ENCODE results near the gene VTI1A. TPM values are rescaled to one million over a fixed set of nuclear protein-coding genes. Genes with fewer than 3 reads are reported as not detected.
A peak's percentile ranks its signal among the peaks of the same experiment; 100 is the strongest.

The VTI1A gene
- total RNA-seq, 2 experiments from 2014 or later: 27.1 to 33.4 TPM

DNA sequence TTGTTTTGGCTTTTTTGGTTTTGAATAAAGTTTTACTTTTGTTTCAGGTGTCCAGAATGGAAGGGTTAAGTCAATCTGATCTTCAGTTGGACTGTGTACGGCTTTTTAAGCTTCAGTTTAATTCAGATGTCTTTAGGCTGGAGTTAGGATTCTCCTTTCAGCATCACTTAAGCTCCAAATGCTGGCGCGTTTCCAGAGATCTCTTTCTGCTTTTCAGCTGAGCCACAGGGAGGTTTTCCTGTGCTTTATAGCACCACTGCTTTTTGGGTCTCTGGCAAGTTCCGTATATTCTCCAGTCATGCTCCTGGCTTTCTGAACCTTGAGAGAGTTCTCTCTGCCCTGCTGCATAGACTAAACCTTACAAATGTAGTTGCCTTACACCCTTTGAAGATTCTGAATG, 60.0 kb downstream of the VTI1A start:
- ChIA-PET POLR2A (no interaction called here), CTCF (interaction anchor here (1.1 kb wide), 2 partner anchors 18 to 47 kb away, joined by 3 read pairs; no protein-coding TSS in a partner anchor)
- peaks cover 16% of the 10 kb centered on the region for H3K4me1 Mint-ChIP-seq
- no peaks in the 10 kb centered on the region for H3K9me3 Mint-ChIP-seq (ENCODE audit: low read depth)
- no peak overlapping the region for H3K27ac Mint-ChIP-seq
- peaks cover 8% of the 10 kb centered on the region for H3K36me3 Mint-ChIP-seq (ENCODE audit: low read depth)
- no peak overlapping the region for H3K4me3 Mint-ChIP-seq
- H3K27me3 Mint-ChIP-seq: no peaks in the 10 kb centered on the region
- ATAC-seq: no peak
- intact Hi-C loops (cut with DNase I, micrococcal nuclease): no loop called here
- no peak for DNase-seq

DNA sequence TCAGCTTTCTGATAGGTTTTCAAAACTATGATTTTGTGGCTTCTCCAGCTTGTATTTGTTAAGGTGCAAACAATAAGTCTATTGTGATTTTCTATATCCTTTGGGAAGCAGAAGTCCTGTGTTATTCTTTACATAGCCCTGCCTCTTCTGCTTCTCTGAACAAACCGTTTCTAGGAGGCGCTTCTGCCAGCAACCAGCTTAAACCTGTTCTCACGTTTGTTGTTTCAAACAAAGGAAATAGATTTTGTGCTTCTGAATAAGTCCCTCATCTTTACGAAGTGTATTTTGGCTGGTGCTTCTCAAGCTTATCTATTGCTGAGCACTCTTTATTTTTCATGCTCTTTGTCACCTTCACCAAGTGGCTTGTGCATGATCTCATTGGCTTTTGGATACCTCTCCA, 61.0 kb downstream of the VTI1A start:
- Mint-ChIP-seq H3K4me1 (peaks cover 16% of the 10 kb centered on the region), H3K4me3 (no peak overlapping the region), H3K36me3 (ENCODE audit: low read depth) (peaks cover 10% of the 10 kb centered on the region), H3K27me3 (no peaks in the 10 kb centered on the region), H3K27ac (no peak overlapping the region), H3K9me3 (ENCODE audit: low read depth) (no peaks in the 10 kb centered on the region)
- intact Hi-C loops (cut with DNase I, micrococcal nuclease): no loop called here
- ChIA-PET POLR2A (no interaction called here), CTCF (interaction anchor here (0.5 to 0.7 kb wide), 2 partner anchors 172 to 1768 kb away, joined by 3 read pairs; no protein-coding TSS in a partner anchor)
- DNase-seq: no peak
- ATAC-seq: no peak

DNA sequence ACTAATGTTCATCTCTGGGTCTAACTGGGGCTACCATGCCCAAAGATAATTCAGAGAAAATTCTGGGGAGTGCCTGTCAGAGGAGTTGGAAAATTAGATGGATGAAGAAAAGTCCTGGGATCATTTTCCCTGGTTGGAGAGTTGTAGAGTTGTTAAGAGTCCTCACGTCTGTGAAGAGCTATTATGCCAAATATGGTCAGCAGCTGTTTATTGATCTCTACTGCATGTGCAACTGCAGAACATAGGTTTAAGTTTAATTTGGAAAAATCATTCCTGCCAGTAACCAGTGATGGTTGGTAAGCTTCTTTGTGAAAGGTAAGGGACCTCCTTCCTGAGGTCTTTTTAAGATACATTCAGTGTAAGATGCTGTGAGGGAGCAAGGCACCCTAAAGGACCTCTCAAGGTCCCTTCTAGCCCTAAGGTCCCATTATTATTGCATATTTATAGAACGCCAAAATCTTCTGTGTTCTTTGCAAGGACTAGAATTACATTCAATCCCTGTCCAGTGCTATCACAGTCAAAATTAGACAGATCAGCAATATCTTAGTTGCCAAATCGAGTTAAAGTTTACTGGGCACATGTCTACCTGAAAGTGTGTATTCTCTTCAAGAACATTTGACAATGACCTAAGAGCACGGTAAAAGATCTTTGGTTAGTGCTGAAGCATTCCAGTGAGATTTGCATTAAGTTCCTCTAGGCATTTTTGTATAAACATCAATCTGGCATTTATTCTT, 62.7 kb downstream of the VTI1A start:
- Mint-ChIP-seq H3K36me3 (ENCODE audit: low read depth) (peaks cover 7% of the 10 kb centered on the region), H3K4me1 (peaks cover 16% of the 10 kb centered on the region), H3K27ac (no peak overlapping the region), H3K4me3 (no peak overlapping the region), H3K9me3 (ENCODE audit: low read depth) (no peaks in the 10 kb centered on the region), H3K27me3 (no peaks in the 10 kb centered on the region)
- POLR2A ChIA-PET: no interaction called here
- CTCF ChIA-PET: interaction anchor here (0.9 to 1.4 kb wide), 2 partner anchors 11 to 38 kb away, joined by 3 read pairs; no protein-coding TSS in a partner anchor
- DNase-seq: no peak
- ATAC-seq: no peak
- intact Hi-C loops (cut with DNase I, micrococcal nuclease): no loop called here

DNA sequence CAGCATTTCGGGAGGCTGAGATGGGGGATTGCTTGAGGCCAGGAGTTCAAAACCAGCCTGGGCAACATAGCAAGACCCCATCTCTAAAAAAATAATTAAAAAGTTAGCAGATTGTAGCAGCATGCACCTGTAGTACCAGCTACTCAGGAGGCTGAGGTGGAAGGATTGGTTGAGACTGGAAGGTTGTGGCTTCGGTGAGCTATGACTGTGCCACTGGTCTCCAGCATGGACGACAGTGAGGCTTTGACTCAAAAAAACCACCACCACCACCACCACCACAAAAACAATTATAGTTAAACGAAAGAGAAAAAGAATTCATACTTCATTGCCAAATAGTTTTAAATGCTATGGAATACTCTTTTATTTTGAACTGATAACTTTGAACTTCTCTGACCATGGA, 63.4 kb downstream of the VTI1A start:
- Mint-ChIP-seq H3K36me3 (ENCODE audit: low read depth) (peaks cover 7% of the 10 kb centered on the region), H3K4me1 (peaks cover 16% of the 10 kb centered on the region), H3K9me3 (ENCODE audit: low read depth) (no peaks in the 10 kb centered on the region), H3K27ac (no peak overlapping the region), H3K4me3 (no peak overlapping the region), H3K27me3 (no peaks in the 10 kb centered on the region)
- CTCF ChIA-PET: interaction anchor here (0.8 kb wide), 1 partner anchor 38 kb away, joined by 3 read pairs; no protein-coding TSS in a partner anchor
- intact Hi-C loops (cut with DNase I, micrococcal nuclease): no loop called here
- POLR2A ChIA-PET: no interaction called here
- ATAC-seq (peak; percentile 58), DNase-seq (peak; percentile 43)

DNA sequence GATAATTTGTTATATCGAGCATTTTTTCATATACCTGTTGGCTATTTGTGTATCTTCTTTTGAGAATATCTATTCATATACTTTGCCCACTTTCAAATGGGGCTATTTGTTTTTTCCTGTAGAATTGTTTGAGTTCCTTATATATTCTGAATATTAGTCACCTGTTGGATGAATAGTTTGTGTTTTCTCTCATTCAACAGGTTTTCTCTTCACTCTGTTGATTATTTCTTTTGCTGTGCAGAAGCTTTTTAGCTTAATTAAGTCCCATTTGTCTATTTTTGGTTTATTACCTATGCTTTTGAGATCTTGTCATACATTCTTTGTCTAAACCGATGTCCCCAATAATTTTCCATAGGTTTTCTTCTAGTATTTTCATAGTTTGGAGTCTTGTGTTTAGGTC, 65.3 kb downstream of the VTI1A start:
- Mint-ChIP-seq H3K27ac (no peak overlapping the region), H3K4me3 (no peak overlapping the region), H3K36me3 (ENCODE audit: low read depth) (peaks cover 7% of the 10 kb centered on the region), H3K9me3 (ENCODE audit: low read depth) (no peaks in the 10 kb centered on the region), H3K27me3 (no peaks in the 10 kb centered on the region), H3K4me1 (peaks cover 6% of the 10 kb centered on the region)
- intact Hi-C loops (cut with DNase I, micrococcal nuclease): no loop called here
- DNase-seq (no peak), ATAC-seq (no peak)
- CTCF ChIA-PET: no interaction called here
- POLR2A ChIA-PET: no interaction called here

- H3K9me3 Mint-ChIP-seq (ENCODE audit: low read depth): no peaks in the 10 kb centered on the region
- intact Hi-C loops (cut with DNase I, micrococcal nuclease): loop anchor here in 1 of 2 experiments (5.0 kb wide), 1 partner anchor 467 kb away; no protein-coding TSS in a partner anchor
- peaks cover 7% of the 10 kb centered on the region for H3K36me3 Mint-ChIP-seq (ENCODE audit: low read depth)
- ChIA-PET POLR2A (no interaction called here), CTCF (interaction anchor here (0.8 kb wide), 1 partner anchor 43 kb away, joined by 3 read pairs; no protein-coding TSS in a partner anchor)
- no peaks in the 10 kb centered on the region for H3K27me3 Mint-ChIP-seq
- peaks cover 14% of the 10 kb centered on the region for H3K4me1 Mint-ChIP-seq
- H3K27ac Mint-ChIP-seq: no peak overlapping the region
- DNase-seq (no peak), ATAC-seq (no peak)
- H3K4me3 Mint-ChIP-seq: no peak overlapping the region
These were observed 68.1 kb downstream of the VTI1A start for GRCh38 chr10:112515126-112515525.

DNA sequence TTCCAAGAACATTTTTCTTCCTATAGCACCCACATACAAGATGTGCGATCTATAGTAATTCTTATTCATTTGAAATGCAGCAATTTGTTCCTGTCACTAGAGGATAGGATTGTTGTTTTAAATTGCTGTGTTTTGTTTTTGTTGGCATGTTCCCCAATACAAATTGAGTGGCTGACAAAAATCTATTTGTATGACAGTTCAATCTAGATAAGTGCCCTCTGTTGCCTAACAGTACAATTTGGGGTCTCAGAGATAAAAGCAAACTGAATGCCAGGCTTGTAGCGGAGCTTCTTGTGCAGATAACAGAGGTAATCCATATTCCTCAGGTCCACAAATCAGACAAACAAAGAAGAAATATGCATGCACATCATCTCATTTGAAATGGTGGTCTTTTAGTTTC, 68.8 kb downstream of the VTI1A start:
- Mint-ChIP-seq H3K27ac (no peak overlapping the region), H3K27me3 (no peaks in the 10 kb centered on the region), H3K4me3 (no peak overlapping the region), H3K9me3 (ENCODE audit: low read depth) (no peaks in the 10 kb centered on the region), H3K36me3 (ENCODE audit: low read depth) (peaks cover 7% of the 10 kb centered on the region), H3K4me1 (peaks cover 14% of the 10 kb centered on the region)
- CTCF ChIA-PET: no interaction called here
- DNase-seq (no peak), ATAC-seq (no peak)
- intact Hi-C loops (cut with DNase I, micrococcal nuclease): loop anchor here in 1 of 2 experiments (5.0 kb wide), 1 partner anchor 466 kb away; no protein-coding TSS in a partner anchor
- POLR2A ChIA-PET: no interaction called here

DNA sequence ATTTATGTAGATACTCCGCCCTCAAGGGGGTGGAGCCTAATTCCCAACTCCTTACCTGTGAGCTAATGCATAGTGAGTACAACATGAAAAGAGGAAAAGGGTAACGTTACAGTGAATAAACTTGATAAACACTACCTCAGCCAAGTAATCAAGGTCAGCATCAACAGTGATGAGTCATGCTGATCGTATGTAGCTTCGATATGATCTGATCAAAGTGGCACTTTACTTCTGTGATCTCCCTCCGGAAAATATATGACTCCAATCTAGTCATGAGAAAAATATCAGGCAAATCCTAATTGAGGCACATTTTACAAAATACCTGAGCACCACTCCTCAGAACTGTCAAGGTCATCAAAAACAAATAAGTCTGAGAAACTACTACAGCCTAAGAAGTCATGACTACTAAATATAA, 70.4 kb downstream of the VTI1A start:
- CTCF ChIA-PET: interaction anchor here (0.5 to 1.0 kb wide), 3 partner anchors 14 to 40 kb away, joined by 3 read pairs; no protein-coding TSS in a partner anchor
- Mint-ChIP-seq H3K4me1 (peaks cover 14% of the 10 kb centered on the region), H3K27me3 (no peaks in the 10 kb centered on the region), H3K9me3 (ENCODE audit: low read depth) (no peaks in the 10 kb centered on the region), H3K27ac (no peak overlapping the region), H3K36me3 (ENCODE audit: low read depth) (peaks cover under 1% of the 10 kb centered on the region), H3K4me3 (no peak overlapping the region)
- intact Hi-C loops (cut with DNase I, micrococcal nuclease): loop anchor here in 1 of 2 experiments (5.0 kb wide), 1 partner anchor 465 kb away; no protein-coding TSS in a partner anchor
- ATAC-seq: no peak
- DNase-seq: no peak
- POLR2A ChIA-PET: no interaction called here

GRCh38 chr10:112519133-112519761, 72.2 kb downstream of the VTI1A start:
- Mint-ChIP-seq H3K36me3 (ENCODE audit: low read depth) (no peaks in the 10 kb centered on the region), H3K9me3 (ENCODE audit: low read depth) (no peaks in the 10 kb centered on the region), H3K4me3 (no peak overlapping the region), H3K27me3 (no peaks in the 10 kb centered on the region), H3K4me1 (peaks cover 14% of the 10 kb centered on the region), H3K27ac (no peak overlapping the region)
- intact Hi-C loops (cut with DNase I, micrococcal nuclease): loop anchor here (1.0 to 5.0 kb wide), 2 partner anchors 13 to 463 kb away; no protein-coding TSS in a partner anchor
- ChIA-PET POLR2A (no interaction called here), CTCF (interaction anchor here (0.7 to 1.1 kb wide), 2 partner anchors 14 to 22 kb away, joined by 4 read pairs; no protein-coding TSS in a partner anchor)
- ATAC-seq (peak; percentile 99), DNase-seq (peak; percentile 44)

DNA sequence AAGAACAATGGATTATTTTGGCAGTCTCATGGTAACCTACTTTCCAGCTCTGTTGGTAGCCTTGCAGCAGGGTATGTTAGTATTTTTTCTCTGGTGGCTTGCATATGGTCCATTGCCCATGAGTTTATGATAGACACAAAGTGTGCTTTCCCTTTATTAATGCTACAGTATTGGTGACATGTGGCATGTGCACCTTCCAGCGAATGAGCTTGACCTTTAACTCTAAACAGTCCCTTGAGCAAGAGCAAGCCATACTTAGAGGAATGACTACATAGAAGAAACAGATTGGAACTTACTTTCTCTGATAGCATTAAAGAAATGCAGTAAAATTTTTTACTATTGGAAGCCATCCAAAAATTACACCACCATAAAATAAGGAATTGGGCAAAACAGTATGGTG, 73.9 kb downstream of the VTI1A start:
- ChIA-PET CTCF (interaction anchor here (0.5 to 0.9 kb wide), 2 partner anchors 15 to 81 kb away, joined by 3 read pairs; no protein-coding TSS in a partner anchor), POLR2A (no interaction called here)
- H3K4me1 Mint-ChIP-seq: peaks cover 28% of the 10 kb centered on the region
- no peaks in the 10 kb centered on the region for H3K27me3 Mint-ChIP-seq
- no peaks in the 10 kb centered on the region for H3K36me3 Mint-ChIP-seq (ENCODE audit: low read depth)
- H3K27ac Mint-ChIP-seq: no peak overlapping the region
- H3K9me3 Mint-ChIP-seq (ENCODE audit: low read depth): no peaks in the 10 kb centered on the region
- ATAC-seq (no peak), DNase-seq (no peak)
- no peak overlapping the region for H3K4me3 Mint-ChIP-seq
- intact Hi-C loops (cut with DNase I, micrococcal nuclease): loop anchor here in 1 of 2 experiments (10.0 kb wide), 1 partner anchor 434 kb away; the partner anchor contains the start of gene TCF7L2

GRCh38 chr10:112524641-112525040, 77.6 kb downstream of the VTI1A start:
- H3K9me3 Mint-ChIP-seq (ENCODE audit: low read depth): no peaks in the 10 kb centered on the region
- intact Hi-C loops (cut with DNase I, micrococcal nuclease): loop anchor here in 1 of 2 experiments (10.0 kb wide), 1 partner anchor 430 kb away; the partner anchor contains the start of gene TCF7L2
- H3K27ac Mint-ChIP-seq: no peak overlapping the region
- CTCF ChIA-PET: interaction anchor here (0.8 kb wide), 1 partner anchor 12 kb away, joined by 3 read pairs; no protein-coding TSS in a partner anchor
- ATAC-seq (no peak), DNase-seq (no peak)
- H3K36me3 Mint-ChIP-seq (ENCODE audit: low read depth): peaks cover 10% of the 10 kb centered on the region
- no peaks in the 10 kb centered on the region for H3K27me3 Mint-ChIP-seq
- POLR2A ChIA-PET: no interaction called here
- H3K4me1 Mint-ChIP-seq: peaks cover 28% of the 10 kb centered on the region
- H3K4me3 Mint-ChIP-seq: no peak overlapping the region
